ENCODE results near the gene SLC7A7. TPM values are rescaled to one million over a fixed set of nuclear protein-coding genes. Genes with fewer than 3 reads are reported as not detected.

Gene SLC7A7
- total and polyA plus RNA-seq, 9 of the 15 experiments (the other 6 are each of a cell fraction or from before 2014, with no cell fraction given) = 0.07 to 0.68 (median 0.41) TPM

- H3K9ac ChIP-seq (ENCODE audit: insufficient read depth in 1 of 2, low read depth in 2 of 2, low read length in 2 of 2) = peak overlapping the region; percentile 96 to 98; a peak in 3 of 4 replicates
- H3K36me3 ChIP-seq (ENCODE audit: control insufficient read depth, insufficient read depth, low read length) = peaks cover 45% of the 10 kb centered on the region
- DNase-seq (ENCODE audit: extremely low read depth in 1 of 4, low spot score in 3 of 4) (no peak), ATAC-seq (peak; percentile 21), FAIRE-seq (no peak)
- H4K20me1 ChIP-seq (replicated peaks; ENCODE audit: control insufficient read depth, insufficient read depth, low read length) = no peaks in the 10 kb centered on the region
- H3K4me3 ChIP-seq = peak overlapping the region; percentile 90
- H3K4me2 ChIP-seq (ENCODE audit: insufficient read depth, low read length) = peak overlapping the region; percentile 88
- intact Hi-C loops (cut with micrococcal nuclease) = no loop called here
- H3K27ac ChIP-seq (ENCODE audit: extremely low read depth, low read depth, low read length) = peak overlapping the region; percentile 95
- H3K9me3 ChIP-seq (replicated peaks; ENCODE audit: control insufficient read depth, insufficient read depth, low read depth, low read length) = no peaks in the 10 kb centered on the region; the same call in 1 of the 2 replicates
- CTCF ChIA-PET (ENCODE audit: low intra/inter-chr PET ratio) = interaction anchor here (0.9 kb wide), 1 partner anchor 11 kb away, joined by 3 read pairs; no protein-coding TSS in a partner anchor
- peak overlapping the region; percentile 98 for H2AFZ ChIP-seq (ENCODE audit: low read depth, low read length)
- no peaks in the 10 kb centered on the region for H3K27me3 ChIP-seq (ENCODE audit: control insufficient read depth in 2 of 2, insufficient read depth in 2 of 2, low read length in 2 of 2)
- TSS peak; percentile 76 for BruUV-seq (replicated peaks)
- no peak for TF ChIP-seq RCOR1 (IDR thresholded peaks at IDR 0.05; ENCODE audit: borderline replicate concordance in 1 of 2, low read depth in 2 of 2, low read length in 2 of 2)
- TF ChIP-seq CBFA2T3 (IDR thresholded peaks at IDR 0.05) = 0 out of 2 replicates have a peak, but pooled peaks have one; percentile 6
- TF ChIP-seq SUPT5H (IDR thresholded peaks at IDR 0.05) = no peak
- TF ChIP-seq SMAD3 (CRISPR knock-in tag; conservative IDR thresholded peaks at IDR 0.05) = no peak
- TF ChIP-seq MAZ (CRISPR knock-in tag; conservative IDR thresholded peaks at IDR 0.05 in 1 of 2, IDR thresholded peaks at IDR 0.05 in 1 of 2) = 0 out of 4 replicates have a peak, but pooled peaks of 1 of the 2 experiments have one; percentile 14
- no peak for TF ChIP-seq GTF3C2 (IDR thresholded peaks at IDR 0.05; ENCODE audit: borderline replicate concordance, extremely low read depth, insufficient read length)
- POLR2A ChIA-PET = interaction anchor here (0.7 to 1.7 kb wide), 14 partner anchors 9 to 126 kb away, joined by 3 to 10 read pairs (median 4); partner anchors contain the start of gene HAUS4
- H3K9me1 ChIP-seq (ENCODE audit: control insufficient read depth, insufficient read depth, low read length) = no peaks in the 10 kb centered on the region
- peaks cover 0 to 3% of the 10 kb centered on the region in 2 experiments; a peak in 3 of 5 replicates for H3K4me1 ChIP-seq (replicated peaks in 1 of 2; ENCODE audit: control insufficient read depth in 2 of 2, insufficient read depth in 2 of 2, low read length in 2 of 2)
- in situ Hi-C loops (cut with MboI) = no loop called here
- WGBS (ENCODE audit: insufficient coverage, low coverage, missing lambda C conversion rate) = 0% methylated on average over 3 of the region's 3 CpGs
- peaks cover 21% of the 10 kb centered on the region for H3K79me2 ChIP-seq (ENCODE audit: control insufficient read depth, insufficient read depth, low read length)
These were observed 15.3 kb upstream of the SLC7A7 start for GRCh38 chr14:22830443-22831010.
